Calu3 (cell line): Measurements from ENCODE around the gene ARHGAP40. TPM values are rescaled to one million over a fixed set of nuclear protein-coding genes. Genes with fewer than 3 reads are reported as not detected.

Source experiments
- BruUV-seq: library from RNA; stranded (reverse); fragments of 400-500 nt; replicated peaks from 2 replicates; lab custom pipeline; 2021; lab: Mats Ljungman, UMichigan
- CTCF ChIA-PET: fragments of 300-600 bp; sonication (Branson Sonifier 250); formaldehyde crosslinking; loops from one replicate; lab custom pipeline; 2022; ENCODE audit warnings: antibody characterized with exemption; lab: Charles Lee
- DNase-seq: peaks from one replicate; pipeline ENCODE4 v3.0.0; 2022
- H3K27ac Mint-ChIP-seq: one replicate; pipeline ENCODE4 v1.8.0; 2022; ENCODE audit warnings: mixed read lengths; ENCODE audit not compliant: unreplicated experiment
- H3K27me3 Mint-ChIP-seq: one replicate; pipeline ENCODE4 v1.8.0; 2022; ENCODE audit warnings: mixed read lengths; ENCODE audit not compliant: unreplicated experiment
- H3K36me3 Mint-ChIP-seq: one replicate; pipeline ENCODE4 v1.8.0; 2022; ENCODE audit warnings: mild to moderate bottlenecking, moderate library complexity, mixed read lengths; ENCODE audit not compliant: insufficient read depth, unreplicated experiment
- H3K4me1 Mint-ChIP-seq: one replicate; pipeline ENCODE4 v1.8.0; 2022; ENCODE audit warnings: mild to moderate bottlenecking, low read depth, mixed read lengths; ENCODE audit not compliant: unreplicated experiment
- H3K4me3 Mint-ChIP-seq: one replicate; pipeline ENCODE4 v1.8.0; 2022; ENCODE audit warnings: mild to moderate bottlenecking, low read depth, moderate library complexity, mixed read lengths; ENCODE audit not compliant: unreplicated experiment
- H3K9me3 Mint-ChIP-seq: one replicate; pipeline ENCODE4 v1.8.0; 2022; ENCODE audit warnings: low read depth, mixed read lengths; ENCODE audit not compliant: unreplicated experiment
- intact Hi-C: fragments of 100-400 bp; cut with micrococcal nuclease; formaldehyde crosslinking; loops from one replicate; pipeline ENCODE4 v1.10.0; 2022; ENCODE audit not compliant: unreplicated experiment
- total RNA-seq: library from RNA; stranded (reverse); gene quantifications from 2 replicates; pipeline ENCODE4 v1.2.3, GENCODE V29; 2022
- TF ChIP-seq, protein P1 (sequence below): fragments of 200-600 bp; IDR thresholded peaks from one replicate; pipeline ENCODE4 v1.8.0; 2022; ENCODE audit warnings: antibody characterized with exemption; ENCODE audit not compliant: unreplicated experiment

The ARHGAP40 gene
- total RNA-seq, 1 experiment from 2014 or later: 8.3 TPM

- Mint-ChIP-seq H3K4me1 (no peaks in the 10 kb centered on the region), H3K27me3 (no peaks in the 10 kb centered on the region), H3K4me3 (no peak overlapping the region), H3K27ac (no peak overlapping the region), H3K36me3 (no peaks in the 10 kb centered on the region), H3K9me3 (no peaks in the 10 kb centered on the region)
- BruUV-seq: no TSS peak
- intact Hi-C loops: no loop called here
- CTCF ChIA-PET: no interaction called here
- TF ChIP-seq, protein P1, sequence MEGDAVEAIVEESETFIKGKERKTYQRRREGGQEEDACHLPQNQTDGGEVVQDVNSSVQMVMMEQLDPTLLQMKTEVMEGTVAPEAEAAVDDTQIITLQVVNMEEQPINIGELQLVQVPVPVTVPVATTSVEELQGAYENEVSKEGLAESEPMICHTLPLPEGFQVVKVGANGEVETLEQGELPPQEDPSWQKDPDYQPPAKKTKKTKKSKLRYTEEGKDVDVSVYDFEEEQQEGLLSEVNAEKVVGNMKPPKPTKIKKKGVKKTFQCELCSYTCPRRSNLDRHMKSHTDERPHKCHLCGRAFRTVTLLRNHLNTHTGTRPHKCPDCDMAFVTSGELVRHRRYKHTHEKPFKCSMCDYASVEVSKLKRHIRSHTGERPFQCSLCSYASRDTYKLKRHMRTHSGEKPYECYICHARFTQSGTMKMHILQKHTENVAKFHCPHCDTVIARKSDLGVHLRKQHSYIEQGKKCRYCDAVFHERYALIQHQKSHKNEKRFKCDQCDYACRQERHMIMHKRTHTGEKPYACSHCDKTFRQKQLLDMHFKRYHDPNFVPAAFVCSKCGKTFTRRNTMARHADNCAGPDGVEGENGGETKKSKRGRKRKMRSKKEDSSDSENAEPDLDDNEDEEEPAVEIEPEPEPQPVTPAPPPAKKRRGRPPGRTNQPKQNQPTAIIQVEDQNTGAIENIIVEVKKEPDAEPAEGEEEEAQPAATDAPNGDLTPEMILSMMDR: no peak
- DNase-seq: no peak
These were observed 35.5 kb upstream of the ARHGAP40 start for GRCh38 chr20:38566036-38566598.

GRCh38 chr20:38569747-38570525 is 31.7 kb upstream of the ARHGAP40 start:
- H3K36me3 Mint-ChIP-seq: peaks cover 5% of the 10 kb centered on the region

GRCh38 chr20:38573413-38573812 is 28.2 kb upstream of the ARHGAP40 start:
- no peak overlapping the region for H3K27ac Mint-ChIP-seq
- no peaks in the 10 kb centered on the region for H3K27me3 Mint-ChIP-seq
- peaks cover 10% of the 10 kb centered on the region for H3K36me3 Mint-ChIP-seq
- BruUV-seq: no TSS peak
- CTCF ChIA-PET: no interaction called here
- H3K4me3 Mint-ChIP-seq: no peak overlapping the region
- no peaks in the 10 kb centered on the region for H3K4me1 Mint-ChIP-seq
- no peaks in the 10 kb centered on the region for H3K9me3 Mint-ChIP-seq
- TF ChIP-seq, protein P1: no peak
- intact Hi-C loops: no loop called here
- DNase-seq: no peak

More at GRCh38 chr20:38569747-38570525, 31.7 kb upstream of the ARHGAP40 start:
- Mint-ChIP-seq H3K27me3 (no peaks in the 10 kb centered on the region), H3K4me3 (no peak overlapping the region), H3K27ac (no peak overlapping the region), H3K9me3 (no peaks in the 10 kb centered on the region), H3K4me1 (no peaks in the 10 kb centered on the region)
- TF ChIP-seq, protein P1: no peak
- CTCF ChIA-PET: interaction anchor here (0.5 kb wide), 1 partner anchor 42 kb away, joined by 7 read pairs; no protein-coding TSS in a partner anchor
- intact Hi-C loops: no loop called here
- no peak for DNase-seq
- BruUV-seq: no TSS peak

GRCh38 chr20:38579219-38579910 is 22.2 kb upstream of the ARHGAP40 start:
- no TSS peak for BruUV-seq
- no peak for DNase-seq
- TF ChIP-seq, protein P1: no peak
- peaks cover 22% of the 10 kb centered on the region for H3K36me3 Mint-ChIP-seq
- H3K4me3 Mint-ChIP-seq: no peak overlapping the region
- no peaks in the 10 kb centered on the region for H3K27me3 Mint-ChIP-seq
- intact Hi-C loops: no loop called here
- CTCF ChIA-PET: interaction anchor here (0.8 kb wide), 1 partner anchor 11 kb away, joined by 3 read pairs; no protein-coding TSS in a partner anchor
- no peak overlapping the region for H3K27ac Mint-ChIP-seq
- no peaks in the 10 kb centered on the region for H3K4me1 Mint-ChIP-seq
- no peaks in the 10 kb centered on the region for H3K9me3 Mint-ChIP-seq
